ENCODE results near the gene PKIB. TPM values are rescaled to one million over a fixed set of nuclear protein-coding genes. Genes with fewer than 3 reads are reported as not detected.
"Not testable (repeated sequence)": the region's sequence is repeated elsewhere in the genome, so short reads cannot be mapped to it uniquely, and the experiment has no call there.

The PKIB gene
- total RNA-seq, 3 donors from 2014 or later, result 0.56 TPM; not detected in 2

- Mint-ChIP-seq H3K4me1 (ENCODE audit: low read depth) (no peaks in the 10 kb centered on the region), H3K9me3 (no peaks in the 10 kb centered on the region), H3K4me3 (no peak overlapping the region), H3K36me3 (ENCODE audit: insufficient read depth) (no peaks in the 10 kb centered on the region), H3K27me3 (ENCODE audit: low read depth) (no peaks in the 10 kb centered on the region)
- no peak for ATAC-seq
- DNase-seq, result no peak
Observed at GRCh38 chr6:122641819-122642218, 31.6 kb downstream of the PKIB start.

- not testable (repeated sequence) for H3K4me1 Mint-ChIP-seq (ENCODE audit: low read depth); H3K27me3 Mint-ChIP-seq (ENCODE audit: low read depth); H3K4me3 Mint-ChIP-seq; H3K9me3 Mint-ChIP-seq; ATAC-seq; H3K36me3 Mint-ChIP-seq (ENCODE audit: insufficient read depth); DNase-seq
Observed at GRCh38 chr6:122642604-122643003, 32.4 kb downstream of the PKIB start.

DNA sequence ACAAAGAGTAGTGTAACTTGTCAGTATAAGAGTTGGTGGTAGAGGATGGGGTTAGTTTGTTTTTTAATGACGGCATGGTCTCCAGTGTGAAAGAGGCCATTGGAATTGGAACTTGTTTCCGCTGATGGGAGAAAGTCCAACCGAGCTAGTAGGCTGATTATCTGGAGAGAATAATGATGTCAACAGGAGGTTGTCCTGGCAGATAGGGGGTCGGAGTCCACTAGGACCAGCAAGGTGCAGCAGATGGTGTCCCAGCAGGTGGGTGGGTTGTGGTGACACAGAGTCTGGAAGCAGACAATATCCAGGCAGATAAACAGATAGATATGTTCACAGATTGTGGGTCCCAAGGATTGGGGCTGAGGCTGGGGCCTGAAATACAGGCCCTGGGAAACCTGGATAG, 35.1 kb downstream of the PKIB start:
- H3K27me3 Mint-ChIP-seq (ENCODE audit: low read depth), result no peaks in the 10 kb centered on the region
- H3K36me3 Mint-ChIP-seq (ENCODE audit: insufficient read depth), result no peaks in the 10 kb centered on the region
- H3K9me3 Mint-ChIP-seq, result no peaks in the 10 kb centered on the region
- ATAC-seq (no peak), DNase-seq (no peak)
- no peaks in the 10 kb centered on the region for H3K4me1 Mint-ChIP-seq (ENCODE audit: low read depth)
- no peak overlapping the region for H3K4me3 Mint-ChIP-seq

DNA sequence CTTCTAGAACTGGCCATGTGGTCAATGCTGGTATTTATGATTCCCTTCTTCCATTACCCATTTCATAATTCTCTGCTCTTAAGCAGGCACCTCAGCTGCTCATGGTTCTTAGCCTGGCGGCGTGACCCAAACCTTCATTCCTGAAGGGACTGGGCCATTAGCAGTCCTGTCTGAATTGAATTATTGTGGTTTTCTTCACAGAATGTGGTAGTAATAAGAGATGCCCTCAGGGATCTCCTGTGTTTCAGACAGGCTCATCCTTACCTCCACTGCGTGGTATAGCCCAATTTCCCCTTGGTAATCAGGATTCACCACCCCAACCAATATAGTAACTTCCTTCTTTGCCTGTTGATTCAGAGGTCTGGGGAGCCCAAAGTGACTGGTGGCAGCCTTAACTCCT, 37.6 kb downstream of the PKIB start:
- no peak for DNase-seq
- no peaks in the 10 kb centered on the region for H3K4me1 Mint-ChIP-seq (ENCODE audit: low read depth)
- H3K4me3 Mint-ChIP-seq, result no peak overlapping the region
- no peaks in the 10 kb centered on the region for H3K27me3 Mint-ChIP-seq (ENCODE audit: low read depth)
- no peaks in the 10 kb centered on the region for H3K36me3 Mint-ChIP-seq (ENCODE audit: insufficient read depth)
- no peak for ATAC-seq
- no peaks in the 10 kb centered on the region for H3K9me3 Mint-ChIP-seq

DNA sequence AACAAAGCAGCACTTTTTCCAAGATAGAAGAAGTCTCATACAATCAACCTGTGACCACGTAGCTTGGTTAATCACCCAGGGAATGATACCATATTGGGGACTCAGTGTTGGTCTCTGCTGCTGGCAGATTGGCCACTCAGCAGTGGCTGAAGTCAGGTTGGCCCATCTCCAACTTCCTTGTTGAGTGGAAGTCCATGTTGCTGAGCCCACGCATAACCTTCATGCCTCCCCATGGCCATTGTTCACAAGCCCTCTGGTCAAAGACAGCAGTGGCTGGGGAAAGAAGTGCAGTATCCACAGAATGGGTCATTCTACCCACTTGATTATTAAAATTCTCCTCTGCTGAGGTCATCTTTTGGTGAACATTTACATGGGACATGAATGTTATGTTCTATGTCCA, 38.5 kb downstream of the PKIB start:
- Mint-ChIP-seq H3K36me3 (ENCODE audit: insufficient read depth) (no peaks in the 10 kb centered on the region), H3K9me3 (no peaks in the 10 kb centered on the region), H3K27me3 (ENCODE audit: low read depth) (no peaks in the 10 kb centered on the region), H3K4me3 (no peak overlapping the region), H3K4me1 (ENCODE audit: low read depth) (no peaks in the 10 kb centered on the region)
- DNase-seq (no peak), ATAC-seq (no peak)

GRCh38 chr6:122649701-122650100, 39.5 kb downstream of the PKIB start:
- DNase-seq, result no peak
- Mint-ChIP-seq H3K4me3 (no peak overlapping the region), H3K36me3 (ENCODE audit: insufficient read depth) (no peaks in the 10 kb centered on the region), H3K9me3 (no peaks in the 10 kb centered on the region), H3K4me1 (ENCODE audit: low read depth) (no peaks in the 10 kb centered on the region), H3K27me3 (ENCODE audit: low read depth) (no peaks in the 10 kb centered on the region)
- ATAC-seq, result no peak

DNA sequence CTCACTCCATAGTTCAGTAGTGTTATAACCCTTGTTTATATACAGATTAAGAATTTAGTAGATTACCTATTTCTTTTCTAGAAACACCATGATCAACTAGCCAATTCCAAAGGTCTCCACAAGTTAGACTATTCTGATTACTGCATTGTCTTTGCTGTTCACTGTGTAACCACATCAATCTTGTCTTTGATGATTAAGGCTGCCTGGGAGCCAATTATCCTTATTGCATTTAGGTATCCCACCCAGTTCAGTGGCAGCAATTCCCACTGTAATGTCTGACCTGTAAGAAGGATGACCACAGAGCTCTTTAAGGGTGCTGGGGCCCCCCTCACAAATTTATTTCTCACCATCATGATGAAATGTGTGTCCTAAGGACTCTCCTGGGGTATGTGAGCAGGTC, 40.2 kb downstream of the PKIB start:
- ATAC-seq, result no peak
- Mint-ChIP-seq H3K36me3 (ENCODE audit: insufficient read depth) (no peaks in the 10 kb centered on the region), H3K4me1 (ENCODE audit: low read depth) (no peaks in the 10 kb centered on the region)

DNA sequence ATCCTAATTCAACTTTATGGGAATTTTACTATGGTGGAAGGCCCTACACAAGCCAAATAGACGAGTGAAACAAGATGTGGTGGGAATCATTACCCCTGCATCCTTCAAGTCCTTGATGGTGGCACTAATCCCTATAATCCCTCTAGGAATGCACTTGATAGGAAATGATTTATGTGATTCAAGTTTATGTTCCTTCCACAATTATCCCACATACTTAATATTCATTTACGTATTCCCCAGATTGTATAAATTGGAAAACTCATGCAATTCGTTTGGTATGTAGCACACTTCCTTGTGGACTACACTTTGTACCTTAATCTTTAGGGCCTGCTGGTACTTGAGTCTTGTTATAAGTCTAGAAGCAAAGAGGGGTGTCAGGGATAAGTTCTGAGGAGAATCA, 40.8 kb downstream of the PKIB start:
- Mint-ChIP-seq H3K36me3 (ENCODE audit: insufficient read depth) (no peaks in the 10 kb centered on the region), H3K4me3 (no peak overlapping the region), H3K27me3 (ENCODE audit: low read depth) (no peaks in the 10 kb centered on the region), H3K9me3 (no peaks in the 10 kb centered on the region), H3K4me1 (ENCODE audit: low read depth) (no peaks in the 10 kb centered on the region)
- ATAC-seq (no peak), DNase-seq (no peak)

More for the DNA sequence above, 40.2 kb downstream of the PKIB start:
- H3K9me3 Mint-ChIP-seq, result no peaks in the 10 kb centered on the region
- H3K27me3 Mint-ChIP-seq (ENCODE audit: low read depth), result no peaks in the 10 kb centered on the region
- H3K4me3 Mint-ChIP-seq, result no peak overlapping the region
- DNase-seq, result no peak

GRCh38 chr6:122651604-122652003, 41.4 kb downstream of the PKIB start:
- no peaks in the 10 kb centered on the region for H3K27me3 Mint-ChIP-seq (ENCODE audit: low read depth)
- no peaks in the 10 kb centered on the region for H3K9me3 Mint-ChIP-seq
- DNase-seq (no peak), ATAC-seq (no peak)
- no peaks in the 10 kb centered on the region for H3K36me3 Mint-ChIP-seq (ENCODE audit: insufficient read depth)
- no peaks in the 10 kb centered on the region for H3K4me1 Mint-ChIP-seq (ENCODE audit: low read depth)
- no peak overlapping the region for H3K4me3 Mint-ChIP-seq

GRCh38 chr6:122652431-122652830, 42.2 kb downstream of the PKIB start:
- Mint-ChIP-seq H3K4me3 (no peak overlapping the region), H3K9me3 (no peaks in the 10 kb centered on the region), H3K4me1 (ENCODE audit: low read depth) (no peaks in the 10 kb centered on the region), H3K36me3 (ENCODE audit: insufficient read depth) (no peaks in the 10 kb centered on the region), H3K27me3 (ENCODE audit: low read depth) (no peaks in the 10 kb centered on the region)
- DNase-seq, result no peak
- no peak for ATAC-seq

DNA sequence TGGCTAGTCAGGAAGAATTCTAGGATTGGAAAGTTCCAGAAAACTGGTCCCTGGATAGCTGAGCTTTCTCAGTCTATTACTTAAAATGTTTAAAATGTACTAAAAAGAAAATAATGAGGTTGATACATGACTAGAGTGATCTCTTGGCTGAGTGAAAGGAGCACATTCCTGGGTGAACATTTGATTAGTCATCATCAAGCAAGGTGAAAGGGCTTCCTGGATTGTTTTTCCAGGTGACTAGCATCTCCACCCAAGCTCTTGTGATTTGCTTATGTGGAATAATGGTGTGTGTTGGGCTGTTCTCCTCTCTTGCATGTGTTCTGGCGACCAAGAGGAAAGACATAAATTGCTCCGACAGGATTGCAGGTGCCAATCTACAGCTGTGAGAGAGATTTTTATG, 42.9 kb downstream of the PKIB start:
- Mint-ChIP-seq H3K4me1 (ENCODE audit: low read depth) (no peaks in the 10 kb centered on the region), H3K9me3 (no peaks in the 10 kb centered on the region)

GRCh38 chr6:122654012-122654411, 43.8 kb downstream of the PKIB start:
- H3K4me1 Mint-ChIP-seq (ENCODE audit: low read depth), result no peaks in the 10 kb centered on the region
- no peaks in the 10 kb centered on the region for H3K36me3 Mint-ChIP-seq (ENCODE audit: insufficient read depth)
- no peak for ATAC-seq
- H3K27me3 Mint-ChIP-seq (ENCODE audit: low read depth), result no peaks in the 10 kb centered on the region
- no peaks in the 10 kb centered on the region for H3K9me3 Mint-ChIP-seq
- no peak overlapping the region for H3K4me3 Mint-ChIP-seq
- no peak for DNase-seq

More for the DNA sequence above, 42.9 kb downstream of the PKIB start:
- no peak for DNase-seq
- no peaks in the 10 kb centered on the region for H3K36me3 Mint-ChIP-seq (ENCODE audit: insufficient read depth)
- no peak for ATAC-seq
- no peak overlapping the region for H3K4me3 Mint-ChIP-seq
- no peaks in the 10 kb centered on the region for H3K27me3 Mint-ChIP-seq (ENCODE audit: low read depth)

DNA sequence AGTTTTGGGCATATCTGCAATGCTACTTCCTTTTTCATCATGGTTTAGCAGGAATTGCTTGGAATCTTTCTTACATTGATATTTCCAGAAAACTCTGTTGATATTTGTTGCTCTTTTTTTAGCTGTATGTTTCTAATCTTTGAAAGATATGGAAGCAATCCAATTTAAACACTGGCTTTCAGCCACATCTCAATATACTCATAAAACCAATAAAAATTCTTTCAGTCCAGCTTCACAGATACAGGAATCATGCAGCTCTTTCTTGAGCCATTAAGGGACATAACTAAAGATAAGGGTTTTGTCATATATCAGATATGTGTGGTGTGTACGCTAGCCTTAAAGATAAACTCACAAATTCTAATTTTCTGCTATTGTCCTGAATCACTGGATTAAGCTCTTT, 47.4 kb downstream of the PKIB start:
- H3K27me3 Mint-ChIP-seq (ENCODE audit: low read depth), result peaks cover 2% of the 10 kb centered on the region
- ATAC-seq (no peak), DNase-seq (no peak)
- H3K36me3 Mint-ChIP-seq (ENCODE audit: insufficient read depth), result no peaks in the 10 kb centered on the region
- no peak overlapping the region for H3K4me3 Mint-ChIP-seq
- no peaks in the 10 kb centered on the region for H3K4me1 Mint-ChIP-seq (ENCODE audit: low read depth)
- H3K9me3 Mint-ChIP-seq, result no peaks in the 10 kb centered on the region

GRCh38 chr6:122660296-122660695, 50.1 kb downstream of the PKIB start:
- no peak for DNase-seq
- no peak for ATAC-seq
- Mint-ChIP-seq H3K27me3 (ENCODE audit: low read depth) (peaks cover 2% of the 10 kb centered on the region), H3K9me3 (no peaks in the 10 kb centered on the region), H3K4me3 (no peak overlapping the region), H3K4me1 (ENCODE audit: low read depth) (no peaks in the 10 kb centered on the region), H3K36me3 (ENCODE audit: insufficient read depth) (no peaks in the 10 kb centered on the region)

DNA sequence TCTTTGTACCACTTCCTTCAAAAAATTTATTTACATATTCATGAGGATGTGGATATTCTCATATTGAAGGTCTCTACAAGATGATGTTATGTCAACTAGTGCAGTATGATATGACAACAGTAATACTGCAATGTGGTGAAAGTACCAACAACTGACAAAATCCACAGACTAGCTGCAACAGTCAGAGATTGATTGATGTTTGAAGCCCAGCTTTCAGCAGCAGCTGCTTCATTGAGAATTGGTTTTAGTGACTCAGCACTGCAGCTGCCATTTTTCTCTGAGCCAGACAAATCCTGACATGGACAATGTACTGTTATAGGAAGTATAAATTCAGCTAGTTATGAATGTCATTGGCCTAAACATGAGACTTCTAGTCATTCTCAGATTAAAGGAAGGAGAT, 53.8 kb downstream of the PKIB start:
- no peaks in the 10 kb centered on the region for H3K4me1 Mint-ChIP-seq (ENCODE audit: low read depth)
- H3K9me3 Mint-ChIP-seq, result no peaks in the 10 kb centered on the region
- DNase-seq (no peak), ATAC-seq (no peak)
- peaks cover 2% of the 10 kb centered on the region for H3K27me3 Mint-ChIP-seq (ENCODE audit: low read depth)
- H3K4me3 Mint-ChIP-seq, result no peak overlapping the region
- H3K36me3 Mint-ChIP-seq (ENCODE audit: insufficient read depth), result no peaks in the 10 kb centered on the region

GRCh38 chr6:122665929-122666328, 55.7 kb downstream of the PKIB start:
- peaks cover 2% of the 10 kb centered on the region for H3K27me3 Mint-ChIP-seq (ENCODE audit: low read depth)
- H3K4me3 Mint-ChIP-seq, result no peak overlapping the region
- no peaks in the 10 kb centered on the region for H3K4me1 Mint-ChIP-seq (ENCODE audit: low read depth)
- no peak for ATAC-seq
- DNase-seq, result no peak
- no peaks in the 10 kb centered on the region for H3K36me3 Mint-ChIP-seq (ENCODE audit: insufficient read depth)
- no peaks in the 10 kb centered on the region for H3K9me3 Mint-ChIP-seq
